Subcutaneous abdominal adipose tissue (tissue), 5 donors: ENCODE results near the gene PITX3.

ENCODE experiments used
- H3K27ac ChIP-seq: one replicate; pipeline ENCODE4 v1.7.0; 2013; ENCODE audit warnings: low read depth, mild to moderate bottlenecking, inconsistent platforms, low read length, moderate library complexity
- H3K27me3 ChIP-seq, 5 donors: one replicate each; pipeline ENCODE4 v1.7.0; 2013; ENCODE audit warnings: low read length in 5 of 5, inconsistent platforms in 1 of 5; ENCODE audit not compliant: control insufficient read depth in 5 of 5, insufficient read depth in 4 of 5
- H3K36me3 ChIP-seq, 5 donors: one replicate each; pipeline ENCODE4 v1.7.0; 2013; ENCODE audit warnings: low read length in 5 of 5; ENCODE audit not compliant: control insufficient read depth in 5 of 5, insufficient read depth in 5 of 5
- H3K4me1 ChIP-seq, 5 donors: one replicate each; pipeline ENCODE4 v1.7.0; 2013; ENCODE audit warnings: low read length in 5 of 5, mild to moderate bottlenecking in 3 of 5, moderate library complexity in 1 of 5; ENCODE audit not compliant: control insufficient read depth in 5 of 5, insufficient read depth in 5 of 5
- H3K4me3 ChIP-seq, 5 donors: one replicate each; pipeline ENCODE4 v1.7.0; 2013; ENCODE audit warnings: low read length in 5 of 5, low read depth in 1 of 5
- H3K9ac ChIP-seq, 5 donors: one replicate each; pipeline ENCODE4 v1.7.0; 2013; ENCODE audit warnings: low read length in 5 of 5, mild to moderate bottlenecking in 4 of 5, moderate library complexity in 3 of 5
- H3K9me3 ChIP-seq, 5 donors: one replicate each; pipeline ENCODE4 v1.7.0; 2013; ENCODE audit warnings: low read length in 5 of 5; ENCODE audit not compliant: control insufficient read depth in 5 of 5
- donor health status: healthy.
- donor health status: healthy.
- donor health status: healthy.
- donor health status: healthy.
- donor health status: healthy.

The PITX3 gene

GRCh38 chr10:102231357-102232318, 9.7 kb downstream of the PITX3 start:
- Histone ChIP-seq H3K4me1 (peaks cover 0 to 39% (median 33%) of the 10 kb centered on the region in 5 donors), H3K27ac (no peak overlapping the region), H3K4me3 (peak overlapping the region in 4 of 5 donors; percentile 47 to 70 (median 61)), H3K36me3 (no peaks in the 10 kb centered on the region), H3K27me3 (peaks cover 0 to 26% (median 12%) of the 10 kb centered on the region in 5 donors), H3K9ac (peak overlapping the region in 3 of 5 donors; percentile 39 to 53 (median 53)), H3K9me3 (no peaks in the 10 kb centered on the region)

GRCh38 chr10:102230861-102231356, 10.4 kb downstream of the PITX3 start:
- Histone ChIP-seq H3K27me3 (peaks cover 0 to 23% (median 12%) of the 10 kb centered on the region in 5 donors), H3K27ac (no peak overlapping the region), H3K9ac (peak overlapping the region in 3 of 5 donors; percentile 39 to 53 (median 53)), H3K9me3 (no peaks in the 10 kb centered on the region), H3K4me1 (peaks cover 3 to 45% (median 39%) of the 10 kb centered on the region in 5 donors), H3K4me3 (peak overlapping the region in 4 of 5 donors; percentile 47 to 70 (median 61)), H3K36me3 (no peaks in the 10 kb centered on the region)

DNA sequence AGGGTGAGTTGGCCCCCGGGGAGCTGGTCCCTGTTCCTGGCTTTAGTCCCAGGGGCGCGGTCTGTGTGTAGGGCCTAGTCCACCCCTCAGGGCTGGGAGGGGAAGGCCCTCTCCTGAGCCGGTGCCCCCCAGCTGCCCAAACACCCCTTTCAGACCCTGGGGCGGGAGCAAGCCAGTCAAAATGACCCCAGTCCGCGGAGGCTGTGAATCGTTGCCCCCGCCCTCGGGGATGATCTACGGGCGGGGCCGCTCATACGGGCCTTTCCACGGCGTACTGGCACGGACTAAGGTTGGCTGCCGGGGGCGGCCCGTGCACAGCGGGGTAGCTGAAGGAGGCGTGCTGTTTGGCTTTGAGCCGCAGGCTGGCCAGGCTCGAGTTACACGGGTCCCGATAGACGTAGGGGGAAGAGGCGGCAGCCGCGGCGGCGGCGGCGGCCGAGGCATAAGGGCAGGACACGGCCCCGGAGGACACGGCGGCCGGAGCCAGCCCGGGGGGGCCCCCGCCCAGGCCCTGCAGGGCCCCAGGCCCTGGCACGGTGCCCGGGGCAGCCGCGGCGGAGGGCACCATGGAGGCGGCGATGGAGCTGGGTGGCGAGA, 10.9 kb downstream of the PITX3 start:
- peak overlapping the region in 4 of 5 donors; percentile 39 to 65 (median 52) for H3K9ac ChIP-seq
- peaks cover 3 to 51% (median 45%) of the 10 kb centered on the region in 5 donors for H3K4me1 ChIP-seq
- H3K27ac ChIP-seq: no peak overlapping the region
- H3K4me3 ChIP-seq: peak overlapping the region; percentile 47 to 70 (median 57)
- peaks cover 0 to 19% (median 12%) of the 10 kb centered on the region in 5 donors for H3K27me3 ChIP-seq
- no peaks in the 10 kb centered on the region for H3K36me3 ChIP-seq
- no peaks in the 10 kb centered on the region for H3K9me3 ChIP-seq

- Histone ChIP-seq H3K4me1 (peaks cover 3 to 55% (median 45%) of the 10 kb centered on the region in 5 donors), H3K27me3 (peaks cover 0 to 19% (median 12%) of the 10 kb centered on the region in 5 donors), H3K27ac (no peak overlapping the region), H3K9ac (peak overlapping the region in 2 of 5 donors; percentile 50 to 65), H3K9me3 (no peaks in the 10 kb centered on the region), H3K4me3 (peak overlapping the region; percentile 47 to 70 (median 57)), H3K36me3 (no peaks in the 10 kb centered on the region)
Observed at GRCh38 chr10:102229810-102230263, 11.5 kb downstream of the PITX3 start.

GRCh38 chr10:102227050-102227449, 14.3 kb downstream of the PITX3 start:
- Histone ChIP-seq H3K4me3 (no peak overlapping the region), H3K36me3 (no peaks in the 10 kb centered on the region), H3K27me3 (peaks cover 0 to 6% (median 3%) of the 10 kb centered on the region in 5 donors), H3K27ac (peak overlapping the region; percentile 3), H3K9ac (peak overlapping the region in 2 of 5 donors; percentile 8 to 13), H3K4me1 (peaks cover 3 to 54% (median 45%) of the 10 kb centered on the region in 5 donors), H3K9me3 (no peaks in the 10 kb centered on the region)

DNA sequence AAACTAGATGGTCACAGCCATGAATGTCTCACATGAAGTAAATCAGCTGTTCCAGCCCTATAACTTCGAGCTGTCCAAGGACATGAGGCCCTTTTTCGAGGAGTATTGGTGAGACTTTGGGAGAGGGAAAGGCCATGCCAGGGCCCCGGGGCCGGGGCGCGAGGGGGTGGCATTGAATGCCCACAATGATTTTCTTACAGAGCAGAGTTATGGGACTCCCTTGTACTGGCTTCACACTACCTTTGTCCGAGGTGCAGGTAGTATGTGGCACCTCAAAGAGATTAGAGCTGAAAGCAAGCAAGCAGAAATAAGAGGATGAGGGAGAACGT, 14.8 kb downstream of the PITX3 start:
- peaks cover 3 to 49% (median 40%) of the 10 kb centered on the region in 5 donors for H3K4me1 ChIP-seq
- H3K9ac ChIP-seq: peak overlapping the region in 2 of 5 donors; percentile 1 to 30
- peak overlapping the region; percentile 3 for H3K27ac ChIP-seq
- H3K27me3 ChIP-seq: peaks cover 0 to 3% (median 3%) of the 10 kb centered on the region in 5 donors
- no peaks in the 10 kb centered on the region for H3K36me3 ChIP-seq
- H3K4me3 ChIP-seq: peak overlapping the region in 4 of 5 donors; percentile 57 to 66 (median 61)
- no peaks in the 10 kb centered on the region for H3K9me3 ChIP-seq

DNA sequence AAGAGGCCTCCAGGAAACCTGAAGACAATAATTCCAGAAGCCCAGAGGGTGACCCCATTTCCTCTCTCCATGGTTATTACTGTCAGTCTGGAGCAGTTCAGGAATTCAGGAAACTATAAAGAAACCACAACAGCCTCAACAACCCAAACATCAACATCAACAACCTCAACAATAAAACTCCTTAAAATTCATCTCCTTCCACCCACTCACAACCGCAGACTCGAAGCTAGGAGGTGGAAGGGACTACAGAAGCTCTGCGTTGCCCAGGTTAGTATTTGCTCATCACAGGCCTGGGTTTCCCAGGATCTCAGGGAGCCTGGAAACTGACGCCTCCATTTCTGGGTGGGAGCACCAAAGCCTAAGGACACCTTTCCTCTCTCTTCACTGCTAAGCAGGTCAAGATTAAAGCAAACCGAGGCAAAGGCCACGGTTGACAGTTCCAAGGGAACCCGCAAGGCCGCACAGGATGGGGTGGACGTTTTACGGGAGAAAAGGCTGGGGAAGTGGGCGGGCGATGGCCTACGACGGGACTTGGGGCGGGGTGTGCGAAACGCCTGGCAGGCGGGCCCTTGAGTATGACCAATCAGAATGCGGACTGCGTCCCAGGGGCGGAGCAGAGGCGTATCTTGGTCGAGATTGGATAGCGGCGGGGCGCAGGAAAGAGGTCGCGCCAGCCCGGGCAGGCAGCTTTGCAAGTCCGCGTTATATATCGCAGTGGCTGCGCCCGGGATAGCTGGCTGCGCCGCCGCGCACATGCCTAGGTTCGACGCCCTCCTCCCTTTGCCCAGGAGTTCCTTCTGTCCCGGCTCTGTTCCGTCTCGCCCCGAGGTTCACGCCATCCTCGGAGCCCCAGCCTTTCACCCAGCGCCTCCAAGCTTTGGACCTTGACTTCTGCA, 15.4 kb downstream of the PITX3 start, which contains the start of gene ELOVL3:
ELOVL3 (plus strand) TSS at position 654 of the 896 bp plus-strand sequence. CDS start 250 bp downstream, outside the sequence.
- H3K4me3 ChIP-seq: peak within 1 kb of the TSS; percentile 57 to 74 (median 66)
- H3K27me3 ChIP-seq: peaks cover 0 to 3% (median 2%) of the 10 kb centered on the region in 5 donors
- no peaks in the 10 kb centered on the region for H3K9me3 ChIP-seq
- peaks cover 3 to 43% (median 34%) of the 10 kb centered on the region in 5 donors for H3K4me1 ChIP-seq
- no peaks in the 10 kb centered on the region for H3K36me3 ChIP-seq
- peak within 1 kb of the TSS in 4 of 5 donors; percentile 30 to 74 (median 66) for H3K9ac ChIP-seq
- peak within 1 kb of the TSS; percentile 77 for H3K27ac ChIP-seq

DNA sequence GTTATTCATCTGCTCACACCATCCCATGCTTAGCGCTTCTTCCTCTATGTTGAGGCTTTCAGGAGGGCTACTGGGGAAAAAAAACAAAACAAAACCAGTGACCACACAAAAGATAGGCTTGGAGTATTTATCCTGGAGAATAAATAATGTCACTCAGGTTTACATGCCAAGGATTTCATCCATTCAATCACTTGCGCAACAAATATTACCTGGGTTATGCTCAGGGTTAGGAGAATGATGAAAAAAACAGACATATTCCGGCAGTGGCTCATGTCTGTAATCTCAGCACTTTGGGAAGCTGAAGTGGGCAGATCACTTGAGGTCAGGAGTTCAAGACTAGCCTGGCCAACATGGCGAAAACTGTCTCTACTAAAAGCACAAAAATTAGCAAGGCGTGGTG, 18.5 kb downstream of the PITX3 start:
- H3K9ac ChIP-seq: no peak overlapping the region
- H3K4me1 ChIP-seq: peaks cover 3 to 28% (median 22%) of the 10 kb centered on the region in 5 donors
- H3K36me3 ChIP-seq: no peaks in the 10 kb centered on the region
- H3K27me3 ChIP-seq: no peaks in the 10 kb centered on the region
- no peak overlapping the region for H3K4me3 ChIP-seq
- H3K9me3 ChIP-seq: no peaks in the 10 kb centered on the region
- no peak overlapping the region for H3K27ac ChIP-seq

GRCh38 chr10:102220612-102221011, 20.7 kb downstream of the PITX3 start:
- no peak overlapping the region for H3K27ac ChIP-seq
- H3K4me1 ChIP-seq: peaks cover 0 to 9% (median 3%) of the 10 kb centered on the region in 5 donors
- no peaks in the 10 kb centered on the region for H3K36me3 ChIP-seq
- no peak overlapping the region for H3K4me3 ChIP-seq
- H3K9me3 ChIP-seq: no peaks in the 10 kb centered on the region
- no peak overlapping the region for H3K9ac ChIP-seq
- no peaks in the 10 kb centered on the region for H3K27me3 ChIP-seq
